Measurements from ENCODE around the gene ART3.

Gene ART3

DNA sequence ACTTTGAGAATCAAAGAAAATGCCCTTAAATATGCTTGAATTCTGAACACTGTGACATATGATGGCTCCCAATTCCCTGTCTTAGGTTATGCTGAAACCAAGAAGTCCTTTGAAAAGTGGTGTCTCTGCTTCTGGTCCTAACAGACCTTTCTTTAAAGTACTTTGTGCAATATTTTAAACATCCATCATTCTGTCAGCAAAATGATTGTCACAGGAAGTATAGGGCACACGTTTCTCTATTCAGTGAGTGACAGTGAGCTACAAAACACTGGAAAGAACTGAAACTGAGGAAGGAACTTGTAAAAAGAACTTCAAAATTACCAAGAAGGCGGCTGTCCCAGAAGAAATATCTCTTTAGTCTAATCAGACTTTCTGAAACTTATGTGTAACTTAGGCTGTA, 85.8 kb downstream of the ART3 start:
- Histone ChIP-seq H3K4me1 (ENCODE audit: control insufficient read depth, insufficient read depth, low read length) (no peaks in the 10 kb centered on the region), H3K27me3 (ENCODE audit: control insufficient read depth, insufficient read depth, low read length) (no peaks in the 10 kb centered on the region), H3K9ac (ENCODE audit: low read length) (no peak overlapping the region), H3K36me3 (ENCODE audit: control insufficient read depth, insufficient read depth, low read length) (no peaks in the 10 kb centered on the region), H3K9me3 (ENCODE audit: control insufficient read depth, low read length) (no peaks in the 10 kb centered on the region), H3K4me3 (ENCODE audit: low read length) (no peak overlapping the region)
